Neural progenitor cell (in vitro differentiated cells): Measurements from ENCODE around the gene GNPTAB. TPM values are rescaled to one million over a fixed set of nuclear protein-coding genes. Genes with fewer than 3 reads are reported as not detected.

ENCODE experiments used
- DNase-seq: peaks from one replicate; pipeline ENCODE4 v3.0.0-alpha.2; 2016; ENCODE audit warnings: low spot score
- H2AFZ ChIP-seq: fragments of 200-600 bp; sonication (generic); replicated peaks from 2 replicates; pipeline ENCODE4 v1.6.1; 2016; ENCODE audit warnings: antibody characterized with exemption
- H3F3A ChIP-seq: fragments of 200-600 bp; sonication (generic); 2 replicates; pipeline ENCODE4 v1.6.1; 2016; ENCODE audit warnings: antibody characterized with exemption, low read depth
- H3K27ac ChIP-seq: fragments of 200-600 bp; sonication (generic); 2 replicates; pipeline ENCODE4 v1.5.1; 2016; ENCODE audit warnings: mild to moderate bottlenecking
- H3K27me3 ChIP-seq: fragments of 200-600 bp; sonication (generic); 2 replicates; pipeline ENCODE4 v1.6.1; 2016; ENCODE audit warnings: mild to moderate bottlenecking, moderate library complexity
- H3K36me3 ChIP-seq: fragments of 200-600 bp; sonication (generic); 2 replicates; pipeline ENCODE4 v1.5.1; 2016
- H3K4me1 ChIP-seq: fragments of 200-600 bp; sonication (generic); 2 replicates; pipeline ENCODE4 v1.6.1; 2016; ENCODE audit warnings: mixed run types
- H3K4me2 ChIP-seq: fragments of 200-600 bp; sonication (generic); 2 replicates; pipeline ENCODE4 v1.6.1; 2016
- H3K4me3 ChIP-seq: fragments of 200-600 bp; sonication (generic); 2 replicates; pipeline ENCODE4 v1.5.1; 2016
- H3K79me2 ChIP-seq: fragments of 200-600 bp; sonication (generic); 2 replicates; pipeline ENCODE4 v1.6.1; 2016; ENCODE audit warnings: low read depth
- H3K9ac ChIP-seq: fragments of 200-600 bp; sonication (generic); 2 replicates; pipeline ENCODE4 v1.6.1; 2016
- H3K9me3 ChIP-seq: fragments of 200-600 bp; sonication (generic); 2 replicates; pipeline ENCODE4 v1.5.1; 2016; ENCODE audit warnings: low read depth
- H4K20me1 ChIP-seq: fragments of 200-600 bp; sonication (generic); 2 replicates; pipeline ENCODE4 v1.6.1; 2016; ENCODE audit warnings: low read depth
- H3K27ac Mint-ChIP-seq: 3 replicates; pipeline ENCODE4 v1.8.0; 2021; ENCODE audit warnings: mixed read lengths
- H3K27me3 Mint-ChIP-seq: 2 replicates; pipeline ENCODE4 v1.8.0; 2022; ENCODE audit warnings: low read depth, mild to moderate bottlenecking, inconsistent platforms, moderate library complexity, mixed read lengths; ENCODE audit not compliant: insufficient read depth
- H3K36me3 Mint-ChIP-seq: 3 replicates; pipeline ENCODE4 v1.8.0; 2021; ENCODE audit warnings: mixed read lengths
- H3K4me1 Mint-ChIP-seq: 3 replicates; pipeline ENCODE4 v1.8.0; 2021; ENCODE audit warnings: mixed read lengths
- H3K4me3 Mint-ChIP-seq: 3 replicates; pipeline ENCODE4 v1.8.0; 2021; ENCODE audit warnings: mild to moderate bottlenecking, moderate library complexity, mixed read lengths
- H3K9me3 Mint-ChIP-seq: 3 replicates; pipeline ENCODE4 v1.8.0; 2020; ENCODE audit warnings: mixed read lengths
- EZH2 ChIP-seq: fragments of 200-600 bp; sonication (generic); IDR thresholded peaks from 2 replicates; pipeline ENCODE4 v1.6.1; 2017; ENCODE audit warnings: antibody characterized with exemption, mild to moderate bottlenecking, moderate library complexity
- EZH2phosphoT487 ChIP-seq: fragments of 200-600 bp; sonication (generic); IDR thresholded peaks from 2 replicates; pipeline ENCODE4 v1.6.1; 2017; ENCODE audit warnings: antibody characterized with exemption
- total RNA-seq: library from RNA; depleted of rRNA; stranded (reverse); fragments of >200 nt; gene quantifications from 2 replicates; pipeline ENCODE4 v1.2.3, GENCODE V29; 2015; ENCODE audit warnings: low replicate concordance
- TF ChIP-seq, protein P1 (sequence below): fragments of 200-600 bp; sonication (generic); IDR thresholded peaks from 2 replicates; pipeline ENCODE4 v1.5.1; 2017; ENCODE audit warnings: antibody characterized with exemption, mild to moderate bottlenecking

The GNPTAB gene
- total RNA-seq, 1 donor from 2014 or later = 24.0 TPM

DNA sequence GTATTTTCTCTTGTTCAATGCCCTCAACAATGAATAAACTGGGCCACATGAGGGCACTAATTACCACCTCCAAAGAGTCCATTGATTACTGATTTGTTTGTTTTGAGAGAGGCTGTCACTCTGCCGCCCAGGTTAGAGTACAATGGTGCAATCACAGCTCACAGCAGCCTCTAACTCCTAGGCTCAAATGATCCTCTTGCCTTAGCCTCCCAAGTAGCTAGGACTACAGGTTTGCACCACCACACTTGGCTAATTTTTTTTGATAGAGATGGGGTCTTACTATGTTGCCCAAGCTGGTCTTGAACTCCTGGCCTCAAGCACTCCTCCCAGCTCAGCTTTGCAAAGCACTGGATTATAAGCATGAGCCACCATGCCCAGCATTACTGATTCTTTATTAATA is 63.2 kb downstream of the GNPTAB start:
- Histone ChIP-seq H4K20me1 (no peaks in the 10 kb centered on the region), H3K4me2 (no peak overlapping the region), H2AFZ (no peak overlapping the region), H3K36me3 (no peaks in the 10 kb centered on the region), H3K27me3 (no peaks in the 10 kb centered on the region), H3K27ac (no peak overlapping the region), H3K9ac (no peak overlapping the region), H3K9me3 (no peaks in the 10 kb centered on the region), H3K4me3 (no peak overlapping the region), H3F3A (no peaks in the 10 kb centered on the region), H3K79me2 (no peaks in the 10 kb centered on the region), H3K4me1 (no peaks in the 10 kb centered on the region)
- Mint-ChIP-seq H3K36me3 (no peaks in the 10 kb centered on the region), H3K9me3 (no peaks in the 10 kb centered on the region), H3K27me3 (no peaks in the 10 kb centered on the region), H3K27ac (no peak overlapping the region), H3K4me1 (no peaks in the 10 kb centered on the region), H3K4me3 (no peak overlapping the region)
- TF ChIP-seq, protein P1, sequence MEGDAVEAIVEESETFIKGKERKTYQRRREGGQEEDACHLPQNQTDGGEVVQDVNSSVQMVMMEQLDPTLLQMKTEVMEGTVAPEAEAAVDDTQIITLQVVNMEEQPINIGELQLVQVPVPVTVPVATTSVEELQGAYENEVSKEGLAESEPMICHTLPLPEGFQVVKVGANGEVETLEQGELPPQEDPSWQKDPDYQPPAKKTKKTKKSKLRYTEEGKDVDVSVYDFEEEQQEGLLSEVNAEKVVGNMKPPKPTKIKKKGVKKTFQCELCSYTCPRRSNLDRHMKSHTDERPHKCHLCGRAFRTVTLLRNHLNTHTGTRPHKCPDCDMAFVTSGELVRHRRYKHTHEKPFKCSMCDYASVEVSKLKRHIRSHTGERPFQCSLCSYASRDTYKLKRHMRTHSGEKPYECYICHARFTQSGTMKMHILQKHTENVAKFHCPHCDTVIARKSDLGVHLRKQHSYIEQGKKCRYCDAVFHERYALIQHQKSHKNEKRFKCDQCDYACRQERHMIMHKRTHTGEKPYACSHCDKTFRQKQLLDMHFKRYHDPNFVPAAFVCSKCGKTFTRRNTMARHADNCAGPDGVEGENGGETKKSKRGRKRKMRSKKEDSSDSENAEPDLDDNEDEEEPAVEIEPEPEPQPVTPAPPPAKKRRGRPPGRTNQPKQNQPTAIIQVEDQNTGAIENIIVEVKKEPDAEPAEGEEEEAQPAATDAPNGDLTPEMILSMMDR = no peak
- TF ChIP-seq EZH2phosphoT487 (no peak), EZH2 (no peak)
- no peak for DNase-seq

DNA sequence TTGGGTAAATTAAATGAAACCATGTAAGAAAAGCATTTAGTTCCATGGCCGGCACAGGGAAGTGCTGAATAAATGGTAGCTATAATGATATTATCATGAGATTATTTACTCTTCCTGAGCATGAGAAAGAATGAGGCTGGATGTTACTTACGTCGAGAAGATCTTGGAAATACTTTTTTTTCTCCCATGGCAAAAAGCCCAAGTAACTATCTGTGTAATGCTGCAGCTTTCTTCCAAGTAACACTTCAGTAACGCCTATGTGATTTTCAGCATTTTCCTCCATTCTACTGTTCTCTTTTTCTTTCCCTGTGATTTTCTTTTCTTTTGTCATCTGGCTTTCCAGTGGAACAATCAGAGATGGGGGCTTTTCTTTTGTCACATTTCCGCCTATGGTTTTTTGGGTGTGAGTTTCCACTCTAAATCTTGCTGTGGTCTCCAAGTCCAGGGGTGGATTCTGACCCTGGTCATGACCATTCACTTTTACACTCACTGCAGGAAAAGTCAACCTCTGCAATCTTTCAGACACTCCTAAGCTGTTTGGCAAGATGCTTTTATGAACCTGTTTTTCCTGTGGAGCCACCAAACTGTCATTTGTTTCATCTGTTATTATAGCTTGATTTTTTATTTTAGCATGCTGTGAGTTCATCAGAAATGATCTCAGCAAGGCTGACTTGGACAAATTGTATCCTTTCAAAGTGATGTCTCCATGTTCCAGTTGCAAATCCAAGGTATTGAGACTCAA is 66.5 kb downstream of the GNPTAB start:
- no peaks in the 10 kb centered on the region for H3K9me3 ChIP-seq
- H3K27ac Mint-ChIP-seq = no peak overlapping the region

DNA sequence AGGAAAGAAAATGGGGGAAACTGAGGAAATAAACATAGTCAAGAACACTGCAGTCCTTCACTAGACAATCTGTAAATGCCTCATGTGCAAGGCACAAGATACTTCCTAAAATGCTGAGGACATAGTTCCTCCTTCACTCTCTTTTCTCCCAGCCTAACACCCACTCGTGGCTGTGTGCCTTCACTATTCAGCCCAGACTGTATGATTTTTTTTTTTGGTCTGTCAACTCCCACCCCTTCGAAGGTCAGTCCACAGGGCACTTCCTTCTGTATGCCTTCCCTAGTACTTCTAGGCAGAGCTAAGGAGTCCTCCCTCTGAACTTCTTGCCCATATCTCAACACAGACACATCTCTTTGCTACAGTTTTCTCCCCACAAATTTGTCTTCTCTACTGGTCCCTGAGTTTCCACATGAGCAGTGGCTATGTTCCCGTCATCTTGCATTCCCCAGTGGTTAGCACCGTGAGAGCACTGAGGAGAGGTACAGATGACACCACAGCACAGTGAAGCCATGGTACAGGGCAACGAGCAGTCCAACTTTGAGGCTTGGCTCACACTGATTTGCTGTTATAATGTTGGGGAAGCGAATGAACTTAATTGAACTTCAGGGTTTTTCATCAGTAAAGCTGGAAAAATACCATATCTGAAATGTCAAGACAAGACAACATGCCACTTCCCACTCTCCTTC is 67.4 kb downstream of the GNPTAB start:
- Histone ChIP-seq H3K79me2 (no peaks in the 10 kb centered on the region), H3K4me3 (no peak overlapping the region), H3K4me2 (no peak overlapping the region), H3K9me3 (no peaks in the 10 kb centered on the region), H3F3A (no peaks in the 10 kb centered on the region), H2AFZ (no peak overlapping the region), H3K27ac (no peak overlapping the region), H3K4me1 (no peaks in the 10 kb centered on the region), H4K20me1 (no peaks in the 10 kb centered on the region), H3K9ac (no peak overlapping the region), H3K27me3 (no peaks in the 10 kb centered on the region), H3K36me3 (no peaks in the 10 kb centered on the region)
- no peaks in the 10 kb centered on the region for H3K4me1 Mint-ChIP-seq
- TF ChIP-seq EZH2 (no peak), EZH2phosphoT487 (no peak)
- TF ChIP-seq, protein P1 = no peak
- no peak overlapping the region for H3K4me3 Mint-ChIP-seq
- H3K9me3 Mint-ChIP-seq = no peaks in the 10 kb centered on the region
- H3K27ac Mint-ChIP-seq = no peak overlapping the region
- no peak for DNase-seq
- H3K27me3 Mint-ChIP-seq = no peaks in the 10 kb centered on the region
- H3K36me3 Mint-ChIP-seq = peaks cover 2% of the 10 kb centered on the region

More for the DNA sequence above, 66.5 kb downstream of the GNPTAB start:
- Mint-ChIP-seq H3K27me3 (no peaks in the 10 kb centered on the region), H3K9me3 (no peaks in the 10 kb centered on the region), H3K36me3 (no peaks in the 10 kb centered on the region), H3K4me1 (no peaks in the 10 kb centered on the region), H3K4me3 (no peak overlapping the region)
- Histone ChIP-seq H3K4me1 (no peaks in the 10 kb centered on the region), H3K36me3 (no peaks in the 10 kb centered on the region), H3K27ac (no peak overlapping the region), H3K9ac (no peak overlapping the region), H4K20me1 (no peaks in the 10 kb centered on the region), H3K4me2 (no peak overlapping the region), H3K79me2 (no peaks in the 10 kb centered on the region), H3K4me3 (no peak overlapping the region), H3K27me3 (no peaks in the 10 kb centered on the region), H3F3A (no peaks in the 10 kb centered on the region), H2AFZ (no peak overlapping the region)
- DNase-seq = no peak
- no peak for TF ChIP-seq EZH2
- no peak for TF ChIP-seq EZH2phosphoT487
- TF ChIP-seq, protein P1 = no peak
